IPS-NIHi7 (cell line): ENCODE results near the gene SLC22A4.

Experiments used
- DNase-seq: peaks from one replicate; pipeline ENCODE4 v3.0.0; 2012; ENCODE audit warnings: mixed read lengths; ENCODE audit errors: extremely low spot score

SLC22A4 gene

DNA sequence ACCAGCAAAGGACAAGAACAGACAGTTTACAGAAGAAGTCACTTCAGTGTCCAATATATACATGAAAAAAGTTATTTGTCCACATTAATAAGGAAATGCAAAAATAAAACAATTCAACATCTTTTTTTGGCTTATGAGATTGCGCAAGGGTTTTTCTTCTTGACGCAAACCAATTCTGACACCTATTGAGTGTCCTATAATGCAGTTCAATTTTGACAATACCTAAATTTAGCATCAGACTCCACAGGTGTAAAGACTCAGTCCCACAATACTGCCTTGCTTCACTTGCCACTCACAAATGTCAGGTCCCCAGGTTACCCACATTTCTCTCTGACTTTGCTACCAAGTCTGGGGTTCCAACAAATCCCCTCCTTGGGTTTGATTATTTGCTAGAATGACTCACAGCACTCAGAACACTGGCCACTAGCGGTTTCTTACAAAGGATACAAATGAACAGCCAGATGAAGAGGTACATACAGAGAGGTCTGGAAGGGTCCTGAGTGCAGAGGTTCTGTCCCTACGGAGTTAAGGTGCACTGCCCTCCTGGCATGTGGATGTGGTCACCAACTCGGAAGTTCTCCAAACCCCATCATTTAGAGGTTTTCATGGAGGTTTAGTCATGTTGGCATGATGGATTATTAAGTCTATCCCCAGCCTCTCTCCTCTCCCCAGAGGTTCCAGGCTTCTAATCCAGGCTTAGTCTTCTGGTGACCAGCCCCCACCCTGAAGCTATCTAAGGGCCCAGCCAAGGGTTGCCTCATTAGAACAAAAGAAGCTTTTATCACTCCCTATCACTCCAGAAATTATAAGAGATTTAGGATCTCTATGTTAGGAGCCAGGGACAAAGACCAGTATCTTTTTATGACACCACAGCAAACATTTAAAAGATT, 48.3 kb downstream of the SLC22A4 start:
- DNase-seq: no peak

DNA sequence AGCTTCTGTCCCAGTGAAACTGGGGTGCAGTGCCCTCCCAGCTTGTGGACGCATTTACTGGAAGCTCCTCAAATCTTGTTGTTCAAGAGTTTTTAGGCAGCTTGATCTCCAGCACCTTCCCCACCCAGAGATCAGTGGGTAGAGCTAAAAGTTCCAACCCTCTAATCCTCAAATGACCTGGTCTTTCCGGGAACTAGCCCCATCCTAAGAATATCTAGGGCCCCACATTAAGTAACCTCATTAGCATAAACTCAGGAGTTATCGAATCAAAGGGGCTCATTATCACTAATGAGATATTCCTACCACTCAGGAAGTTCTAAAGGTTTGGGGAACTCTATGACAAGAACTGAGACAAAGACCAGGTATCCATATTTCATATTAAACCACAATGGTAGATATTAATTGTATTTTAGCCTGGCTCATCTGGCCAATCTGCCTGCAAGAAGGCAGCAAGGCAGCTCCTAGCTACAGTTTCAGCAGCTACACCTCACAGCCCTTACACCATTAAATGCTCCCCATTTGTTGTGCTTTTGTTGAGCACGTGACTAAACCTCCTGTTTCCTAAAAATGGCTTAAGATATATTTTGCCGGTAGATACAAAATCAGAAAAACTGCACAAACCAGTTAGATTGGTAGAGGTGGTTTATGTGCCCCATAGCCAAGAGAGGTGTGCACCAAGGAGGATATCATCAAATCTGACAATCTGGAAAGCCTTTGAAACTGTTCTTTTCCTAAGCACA, 50.8 kb downstream of the SLC22A4 start:
- no peak for DNase-seq

DNA sequence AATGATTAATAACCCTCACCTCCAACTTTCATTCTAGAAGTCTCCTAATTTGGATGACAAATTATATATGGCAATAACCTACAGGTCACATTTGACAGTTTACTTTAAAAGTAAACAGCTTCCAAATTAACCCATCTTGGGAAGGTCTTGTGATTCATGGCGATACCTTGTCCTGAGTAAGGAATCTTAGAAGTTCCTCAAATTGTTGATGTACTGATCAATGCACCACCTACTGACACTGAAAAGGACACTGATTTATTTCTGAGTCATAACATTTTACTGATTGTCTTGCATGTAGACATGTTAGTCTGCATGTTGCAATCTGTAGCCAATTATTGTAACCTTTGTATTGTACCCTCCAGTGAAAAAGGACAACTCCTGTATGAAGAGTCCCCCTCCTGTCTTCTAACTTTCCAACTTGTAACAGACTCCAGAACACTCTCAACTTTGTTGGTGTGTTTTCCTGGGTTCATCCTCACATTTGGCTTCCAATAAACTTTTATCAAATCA, 59.3 kb downstream of the SLC22A4 start:
- DNase-seq: no peak

DNA sequence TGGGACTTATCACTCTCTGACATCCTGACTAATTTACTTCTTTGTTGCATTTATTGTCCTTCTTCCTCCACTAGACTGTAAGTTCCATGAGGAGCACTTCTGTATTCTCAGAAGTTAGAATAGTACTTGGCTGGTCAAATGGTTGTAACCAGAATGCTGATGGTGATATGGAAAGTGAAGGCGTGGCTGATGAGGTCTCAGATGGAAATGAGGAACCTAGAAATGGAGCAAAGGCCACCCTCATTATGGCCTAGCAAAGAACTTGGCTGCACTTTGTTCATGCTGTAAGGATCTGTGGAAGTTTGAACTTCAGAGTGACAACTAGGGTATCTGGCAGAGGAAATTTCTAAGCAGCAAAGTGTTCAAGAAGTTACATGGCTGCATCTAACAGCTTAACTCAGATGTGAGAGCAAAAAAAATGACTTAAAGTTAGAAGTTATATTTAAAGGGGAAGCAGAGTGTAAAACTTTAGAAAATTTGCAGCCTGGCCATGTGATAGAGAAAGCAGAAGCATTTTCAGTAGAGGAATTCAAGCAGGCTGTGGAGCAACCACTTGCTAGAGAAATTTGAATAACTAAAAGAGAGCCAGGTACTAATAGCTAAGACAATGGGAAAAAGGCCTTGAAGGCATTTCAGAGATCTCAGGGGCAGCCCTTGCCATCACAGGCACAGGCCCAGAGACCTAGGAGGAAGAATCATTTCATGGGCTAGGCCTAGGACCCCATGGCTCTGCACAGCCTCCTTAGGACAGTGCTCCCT, 60.4 kb downstream of the SLC22A4 start:
- no peak for DNase-seq

DNA sequence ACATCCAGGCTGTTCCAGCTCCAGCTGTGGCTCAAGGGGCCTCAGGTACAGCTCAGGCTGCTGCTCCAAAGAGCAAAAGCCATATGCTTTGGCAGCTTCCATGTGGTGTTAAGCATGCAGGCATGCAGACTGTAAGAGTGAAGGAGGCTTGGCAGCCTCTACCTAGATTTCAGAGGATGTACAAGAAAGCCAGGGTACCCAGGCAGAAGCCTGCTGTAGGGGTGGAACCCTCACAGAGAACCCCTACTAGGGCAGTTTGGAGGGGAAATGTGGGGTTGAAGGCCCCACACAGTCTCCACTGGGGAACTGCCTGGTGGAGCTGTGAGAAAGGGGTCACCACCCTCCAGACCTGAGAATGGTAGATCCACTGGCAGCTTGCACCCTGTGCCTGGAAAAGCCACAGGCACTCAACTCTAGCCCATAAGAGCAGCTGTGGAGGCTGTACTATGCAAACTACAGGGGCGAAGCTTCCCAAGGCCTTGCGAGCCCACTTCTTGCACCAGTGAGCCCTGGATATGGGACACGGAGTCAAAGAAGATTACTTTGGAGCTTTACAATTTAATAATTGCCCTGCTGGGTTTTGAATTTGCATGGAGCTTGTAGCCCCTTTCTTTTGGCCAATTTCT, 61.1 kb downstream of the SLC22A4 start:
- no peak for DNase-seq

DNA sequence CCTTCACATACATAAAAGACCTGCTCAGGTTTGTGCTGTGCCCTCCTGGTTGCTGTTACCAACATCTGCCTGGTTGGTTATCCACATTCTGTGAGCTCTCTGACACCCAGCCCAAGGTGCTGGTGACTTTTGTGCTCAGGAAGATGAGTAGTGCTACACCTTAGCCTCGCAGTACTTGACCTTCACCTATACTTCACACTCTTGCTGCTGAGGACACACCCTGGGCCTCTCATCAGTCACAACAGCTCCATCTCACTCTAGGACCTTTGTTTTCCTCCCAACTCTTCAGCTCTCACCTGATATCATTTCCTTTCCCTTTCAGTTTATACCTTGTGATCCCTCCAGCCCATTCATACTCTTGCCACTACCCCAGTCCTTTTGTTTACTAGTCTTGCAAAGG, 64.6 kb downstream of the SLC22A4 start:
- DNase-seq: no peak

DNA sequence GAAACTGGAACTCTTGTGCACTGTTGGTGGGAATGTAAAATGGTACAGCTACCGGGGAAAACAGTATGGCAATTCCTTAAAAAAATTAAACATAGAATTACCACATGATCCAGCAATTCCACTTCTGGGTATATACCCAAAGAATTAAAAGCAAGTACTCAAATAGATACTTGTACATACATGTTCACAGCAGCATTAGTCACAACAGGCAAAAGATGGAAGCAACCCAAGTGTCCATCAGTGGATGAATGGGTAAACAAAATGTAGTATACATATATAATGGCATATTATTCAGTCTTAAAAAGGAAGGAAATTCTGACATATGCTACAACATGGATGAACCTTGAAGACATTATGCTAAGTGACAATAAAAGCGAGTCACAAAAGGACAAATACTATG, 67.9 kb downstream of the SLC22A4 start:
- DNase-seq: no peak

DNA sequence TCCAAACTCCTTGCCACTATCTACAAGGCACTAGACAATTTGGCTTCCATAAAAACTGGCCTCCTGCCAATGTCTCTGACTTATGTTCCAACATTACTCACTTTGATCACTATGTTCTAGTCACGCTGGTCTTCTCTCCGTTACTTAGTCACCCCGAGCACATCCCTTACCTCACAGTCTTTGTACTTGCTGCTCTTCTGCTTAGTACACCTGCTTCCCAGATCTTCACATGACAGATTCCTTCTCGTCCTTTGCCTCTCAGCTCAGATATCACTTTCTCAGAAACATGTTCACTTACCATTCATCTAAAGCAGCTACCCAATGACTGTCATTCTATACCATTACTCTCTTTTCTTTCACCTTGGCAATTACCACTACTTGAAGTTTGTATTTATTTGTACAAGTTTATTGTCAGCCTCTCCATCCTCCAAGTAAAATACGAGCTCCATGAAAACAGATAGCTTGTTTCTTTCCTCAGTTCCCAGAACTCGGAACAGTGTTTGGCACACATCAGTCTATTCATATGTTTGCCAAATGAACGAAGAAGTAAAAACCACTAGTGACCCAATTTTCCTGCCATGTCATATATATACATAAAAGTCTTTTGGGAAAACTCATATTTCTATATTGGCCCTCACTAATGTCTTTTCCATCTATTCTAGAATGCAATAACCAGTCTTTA, 69.4 kb downstream of the SLC22A4 start:
- DNase-seq: no peak

DNA sequence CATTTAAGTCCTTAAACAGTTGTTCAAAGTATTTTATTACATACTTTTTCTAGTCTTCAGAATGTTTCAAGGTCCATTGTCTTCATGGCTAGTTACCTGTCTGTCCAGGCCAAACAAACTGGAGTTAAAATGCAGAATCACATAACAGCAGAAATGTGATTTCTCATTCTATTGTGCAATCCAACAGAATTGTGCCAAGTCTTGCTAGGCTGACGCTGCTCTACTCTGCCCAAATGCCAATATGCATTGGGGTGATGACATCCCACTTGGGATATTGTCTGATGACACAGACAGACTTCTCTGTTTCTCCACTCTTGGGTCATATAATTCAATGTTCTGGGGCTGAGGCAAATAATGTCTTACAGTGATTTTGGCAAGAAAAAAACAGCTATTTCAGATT, 70.1 kb downstream of the SLC22A4 start:
- no peak for DNase-seq

DNA sequence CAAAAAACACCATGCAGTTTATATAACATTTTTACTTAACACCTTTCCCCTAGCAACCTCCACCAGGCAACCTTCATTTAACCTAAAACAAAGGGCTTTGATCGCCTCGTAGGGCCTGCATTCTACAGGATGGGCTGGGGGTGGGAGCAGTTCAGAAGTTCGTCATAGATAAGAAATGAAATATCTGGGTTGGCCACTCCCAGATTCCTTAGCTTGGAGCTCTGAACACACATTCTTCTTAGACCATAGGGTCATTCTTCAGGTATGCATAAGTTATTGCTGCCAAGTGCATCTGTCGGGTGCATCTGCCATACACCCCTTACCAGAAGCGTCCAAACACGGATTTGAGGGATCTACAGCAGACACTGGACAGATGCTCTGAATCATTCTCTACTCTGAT, 71.0 kb downstream of the SLC22A4 start:
- DNase-seq: no peak

DNA sequence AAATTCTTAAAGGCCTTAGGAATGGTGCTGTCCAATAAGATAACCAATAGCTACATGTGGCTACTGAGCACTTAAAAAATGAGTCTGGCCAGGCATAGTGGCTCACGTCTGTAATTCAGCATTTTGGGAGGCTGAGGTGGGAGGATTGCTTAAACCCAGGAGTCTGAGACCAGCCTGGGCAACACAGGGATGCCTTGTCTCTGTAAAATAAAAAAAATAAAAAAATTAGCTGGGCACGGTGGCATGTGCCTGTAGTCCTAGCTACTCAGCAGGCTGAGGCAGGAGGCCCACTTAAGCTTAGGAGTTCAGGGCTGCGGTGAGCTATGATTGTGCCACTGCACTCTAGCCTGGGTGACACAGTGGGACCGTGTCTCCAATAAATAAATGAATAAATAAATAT, 74.0 kb downstream of the SLC22A4 start:
- no peak for DNase-seq

DNA sequence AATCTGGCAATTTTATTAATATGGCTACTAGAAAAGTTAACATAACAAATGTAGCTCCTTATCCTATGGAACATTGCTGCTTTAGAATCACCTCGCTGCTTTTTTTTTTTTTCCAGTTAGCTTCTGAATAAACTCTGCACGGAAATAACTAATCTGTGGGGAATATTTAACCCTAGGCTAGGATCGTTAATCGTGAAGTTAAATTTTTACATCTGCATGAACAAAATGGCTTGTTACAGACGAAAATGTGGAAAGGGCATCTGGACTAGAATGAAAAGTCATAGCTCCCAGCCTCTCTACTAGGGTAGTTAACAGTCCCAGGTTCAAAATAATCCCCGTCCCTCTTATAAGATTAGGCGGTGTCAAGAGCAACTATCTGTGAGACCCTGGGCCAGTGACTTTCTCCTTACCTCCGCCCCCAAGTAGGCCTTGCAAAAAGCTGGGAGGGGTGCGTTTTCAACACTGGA, 74.8 kb downstream of the SLC22A4 start:
- no peak for DNase-seq

DNA sequence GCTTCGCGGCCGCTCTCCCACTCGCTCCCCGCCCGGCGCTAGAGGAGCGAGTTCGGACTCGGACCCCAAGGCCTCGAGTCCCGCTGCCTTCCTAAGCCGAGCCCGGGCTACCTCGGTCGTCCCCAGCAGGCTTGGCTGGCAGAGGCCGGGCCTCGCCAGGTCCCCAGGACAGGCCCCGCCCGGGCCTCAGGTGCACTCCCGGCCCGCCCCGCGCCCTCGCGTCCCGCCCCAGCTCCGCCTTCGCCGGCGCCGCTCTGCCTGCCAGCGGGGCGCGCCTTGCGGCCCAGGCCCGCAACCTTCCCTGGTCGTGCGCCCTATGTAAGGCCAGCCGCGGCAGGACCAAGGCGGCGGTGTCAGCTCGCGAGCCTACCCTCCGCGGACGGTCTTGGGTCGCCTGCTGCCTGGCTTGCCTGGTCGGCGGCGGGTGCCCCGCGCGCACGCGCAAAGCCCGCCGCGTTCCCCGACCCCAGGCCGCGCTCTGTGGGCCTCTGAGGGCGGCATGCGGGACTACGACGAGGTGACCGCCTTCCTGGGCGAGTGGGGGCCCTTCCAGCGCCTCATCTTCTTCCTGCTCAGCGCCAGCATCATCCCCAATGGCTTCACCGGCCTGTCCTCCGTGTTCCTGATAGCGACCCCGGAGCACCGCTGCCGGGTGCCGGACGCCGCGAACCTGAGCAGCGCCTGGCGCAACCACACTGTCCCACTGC, 75.4 kb downstream of the SLC22A4 start, which contains the start of gene SLC22A5:
SLC22A5 (plus strand) TSS at position 237 of the 707 bp plus-strand sequence; CDS start at position 500, 263 bp downstream.
- DNase-seq: peak; percentile 89

DNA sequence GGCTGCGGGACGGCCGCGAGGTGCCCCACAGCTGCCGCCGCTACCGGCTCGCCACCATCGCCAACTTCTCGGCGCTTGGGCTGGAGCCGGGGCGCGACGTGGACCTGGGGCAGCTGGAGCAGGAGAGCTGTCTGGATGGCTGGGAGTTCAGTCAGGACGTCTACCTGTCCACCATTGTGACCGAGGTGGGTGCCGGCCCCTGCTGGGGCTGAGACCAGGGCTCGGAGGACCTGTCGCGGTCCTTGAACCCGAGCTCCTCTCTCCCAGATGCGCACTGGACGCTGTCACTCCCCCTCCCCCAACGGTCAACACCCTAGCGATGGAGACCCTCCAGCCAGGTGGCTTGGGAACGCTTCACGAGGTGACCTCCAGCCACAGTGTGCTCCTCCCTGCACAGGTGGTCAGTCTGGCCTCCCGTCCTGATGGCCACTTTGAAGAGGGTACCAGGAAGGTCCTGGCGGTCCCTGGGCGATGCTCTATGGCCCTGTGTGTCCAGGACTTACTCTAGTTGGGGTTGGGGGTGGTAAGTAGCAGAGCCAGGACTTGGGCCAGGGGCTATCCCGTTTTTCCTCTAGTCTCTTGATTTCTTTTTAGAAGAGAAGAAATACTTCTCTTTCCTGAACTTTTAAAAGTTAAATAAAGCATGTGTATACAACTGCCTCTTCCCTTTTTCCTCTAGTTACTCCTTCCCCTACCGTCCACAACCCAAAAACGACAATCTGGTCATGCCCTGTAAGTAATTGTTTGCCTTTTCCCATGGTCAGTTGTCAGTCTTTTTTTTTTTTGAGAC, 76.2 kb downstream of the SLC22A4 start:
- no peak for DNase-seq

DNA sequence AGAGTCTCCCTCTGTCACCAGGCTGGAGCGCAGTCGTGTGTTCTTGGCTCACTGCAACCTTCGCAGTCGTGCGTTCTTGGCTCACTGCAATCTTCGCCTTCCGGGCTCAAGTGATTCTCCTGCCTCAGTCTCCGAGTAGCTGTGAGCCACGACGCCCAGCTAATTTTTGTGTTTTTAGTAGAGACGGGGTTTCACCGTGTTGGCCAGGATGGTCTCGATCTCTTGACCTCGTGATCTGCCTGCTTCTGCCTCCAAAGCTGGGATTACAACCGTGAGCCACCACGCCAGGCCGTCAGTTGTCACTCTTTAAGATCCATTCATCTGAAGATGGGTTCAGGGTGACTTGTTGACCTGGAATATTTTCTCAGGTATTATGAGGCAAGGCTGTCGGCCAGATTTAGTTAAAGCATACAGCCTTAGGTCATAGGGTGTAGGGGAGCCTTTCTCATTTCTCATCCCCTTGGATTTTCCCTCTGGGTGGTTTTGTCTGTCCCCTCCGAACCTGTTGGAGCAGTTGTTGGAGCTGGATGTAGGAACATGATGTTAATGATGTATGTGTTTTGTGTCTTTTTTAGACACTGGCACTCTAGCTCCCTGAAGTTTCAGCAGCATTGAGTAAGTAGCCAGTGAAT, 76.9 kb downstream of the SLC22A4 start:
- no peak for DNase-seq

DNA sequence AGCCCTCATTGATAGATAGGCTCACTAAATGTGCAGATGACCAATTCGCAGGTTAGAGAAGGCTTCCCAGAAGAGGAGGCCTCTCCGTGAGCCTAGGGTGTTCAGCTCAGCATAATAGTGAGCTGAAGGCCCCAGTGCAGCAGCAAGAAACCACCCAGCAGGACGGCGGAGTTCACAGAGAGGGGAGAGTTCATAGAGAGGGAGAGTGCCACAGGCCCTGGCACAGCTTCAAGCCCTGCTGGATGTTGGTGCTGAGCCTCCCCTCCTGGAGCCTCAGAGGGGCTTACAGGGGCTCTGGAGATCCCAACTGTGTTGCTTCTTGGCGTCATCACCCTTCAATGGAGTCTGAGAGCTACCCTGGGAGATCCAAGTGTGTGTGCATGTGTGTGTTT, 77.4 kb downstream of the SLC22A4 start:
- DNase-seq: no peak

DNA sequence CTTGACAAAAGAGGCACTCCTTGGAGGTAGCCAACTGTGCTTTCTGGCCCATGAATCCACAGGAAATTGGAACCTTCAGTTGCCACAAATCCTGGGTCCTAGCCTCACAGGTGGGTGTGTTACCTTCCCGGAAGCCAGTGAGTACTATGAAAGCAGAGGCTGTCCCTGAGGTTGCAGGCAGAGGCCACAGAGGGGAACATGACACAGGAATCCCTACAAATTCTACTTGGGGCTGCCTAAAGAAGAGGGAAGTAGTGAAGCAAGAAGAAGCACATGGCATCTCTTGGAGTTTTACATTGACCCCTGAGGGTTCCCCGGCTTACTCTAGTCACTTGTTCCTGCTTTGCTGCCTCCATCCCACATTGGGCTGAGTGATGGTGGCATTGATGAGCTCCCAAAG, 77.9 kb downstream of the SLC22A4 start:
- DNase-seq: no peak

DNA sequence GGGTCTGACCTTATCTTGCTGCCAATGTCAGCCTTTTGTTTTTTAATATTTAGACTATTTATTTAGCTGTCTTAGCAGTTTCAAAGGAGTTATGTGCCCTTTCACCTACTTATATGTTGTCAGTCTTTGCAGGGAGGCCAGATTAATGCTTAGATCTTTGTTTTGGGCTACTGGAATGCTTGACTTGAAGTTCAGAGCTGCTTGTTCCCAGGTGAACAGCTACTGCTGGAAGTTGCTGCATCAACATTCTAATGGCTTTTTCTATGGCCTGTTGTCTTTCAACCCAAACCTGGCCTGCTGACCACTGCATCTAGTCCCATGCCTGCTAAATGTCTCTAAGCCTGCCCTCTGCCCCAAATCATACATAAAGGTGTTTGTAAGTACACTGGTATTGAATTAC, 78.3 kb downstream of the SLC22A4 start:
- DNase-seq: no peak

DNA sequence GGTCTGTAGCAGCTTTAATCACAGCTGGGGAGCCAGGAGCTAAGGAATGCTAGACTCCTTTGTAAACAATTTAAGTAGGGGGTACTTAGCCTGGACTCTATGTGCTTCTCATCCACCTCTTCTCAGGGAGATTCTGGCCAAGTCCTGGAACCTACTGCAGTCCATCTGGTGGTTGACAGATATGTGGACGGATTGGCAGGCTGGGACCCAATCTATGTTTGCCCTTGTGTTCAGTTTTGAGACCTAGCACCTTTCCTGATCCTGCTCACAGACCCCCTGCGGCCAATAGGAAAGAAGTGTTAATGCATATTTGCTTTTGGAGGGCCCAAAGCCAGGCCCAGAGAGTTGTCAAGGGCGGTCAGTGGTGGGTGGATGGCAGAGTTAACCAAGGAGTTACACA, 81.8 kb downstream of the SLC22A4 start:
- no peak for DNase-seq
